Panc1 (cell line): Measurements from ENCODE around the gene SARS1. TPM values are rescaled to one million over a fixed set of nuclear protein-coding genes. Genes with fewer than 3 reads are reported as not detected.

Experiments
- ATAC-seq: fragments of 200-7000 bp; cut with Tn5 transposase; 2 replicates; pipeline ENCODE4 v1.9.1; 2020; ENCODE audit warnings: mild to moderate bottlenecking, moderate library complexity
- BruUV-seq: library from RNA; stranded (reverse); fragments of 400-500 nt; replicated peaks from 2 replicates; lab custom pipeline; 2021; lab: Mats Ljungman, UMichigan
- CTCF ChIA-PET: fragments of 300-600 bp; sonication (Branson Sonifier 250); formaldehyde crosslinking; loops from one replicate; lab custom pipeline; 2022; ENCODE audit warnings: antibody characterized with exemption; lab: Charles Lee
- POLR2A ChIA-PET: fragments of 300-600 bp; sonication (Branson Sonifier 250); formaldehyde crosslinking; loops from one replicate; lab custom pipeline; 2022; ENCODE audit warnings: antibody characterized with exemption; lab: Charles Lee
- DNase-seq: peaks from one replicate; pipeline ENCODE4 v3.0.0-alpha.2; 2010; ENCODE audit warnings: low read depth, low spot score
- H3K27ac ChIP-seq: 2 replicates; pipeline ENCODE4 v1.5.1; 2011; ENCODE audit warnings: mild to moderate bottlenecking, low read length, inconsistent platforms
- H3K27me3 ChIP-seq: fragments of 200-500 bp; sonication (Bioruptor generic); 2 replicates; pipeline ENCODE4 v1.6.0; 2014; ENCODE audit warnings: low read length, inconsistent platforms; ENCODE audit not compliant: control insufficient read depth, insufficient read depth
- H3K36me3 ChIP-seq: fragments of 200-500 bp; sonication (Bioruptor generic); 2 replicates; pipeline ENCODE4 v1.5.1; 2014; ENCODE audit warnings: inconsistent platforms, mild to moderate bottlenecking, low read length, moderate library complexity; ENCODE audit not compliant: control insufficient read depth, insufficient read depth
- H3K4me1 ChIP-seq: 2 replicates; pipeline ENCODE4 v1.5.1; 2011; ENCODE audit warnings: inconsistent platforms, mild to moderate bottlenecking, low read length, moderate library complexity; ENCODE audit not compliant: control insufficient read depth, insufficient read depth
- H3K4me3 ChIP-seq, 2 experiments: 2 replicates each; pipeline ENCODE4 v1.5.1; 2011 to 2012; ENCODE audit warnings: low read depth in 2 of 2, low read length in 2 of 2, mild to moderate bottlenecking in 2 of 2, inconsistent platforms in 1 of 2, moderate library complexity in 1 of 2
- H3K9me3 ChIP-seq: fragments of 200-500 bp; sonication (Bioruptor generic); 2 replicates; pipeline ENCODE4 v1.5.1; 2014; ENCODE audit warnings: low read depth, mild to moderate bottlenecking, inconsistent platforms, low read length, moderate library complexity; ENCODE audit not compliant: control insufficient read depth, insufficient read depth
- CTCF ChIP-seq: fragments of 450-650 bp; IDR thresholded peaks from 2 replicates; pipeline ENCODE4 v1.5.1; 2017; ENCODE audit warnings: mild to moderate bottlenecking
- POLR2AphosphoS5 ChIP-seq: IDR thresholded peaks from 2 replicates; pipeline ENCODE4 v1.6.1; 2012; ENCODE audit warnings: mild to moderate bottlenecking, low read depth, low read length, moderate library complexity
- REST ChIP-seq, 2 experiments: IDR thresholded peaks; 2 replicates each; pipeline ENCODE4 v1.6.1; 2011 to 2012; ENCODE audit warnings: low read depth in 2 of 2, control low read depth in 1 of 2, low read length in 1 of 2, mild to moderate bottlenecking in 1 of 2, moderate library complexity in 1 of 2; ENCODE audit not compliant: insufficient read depth in 1 of 2
- SIN3A ChIP-seq: IDR thresholded peaks from 2 replicates; pipeline ENCODE4 v1.6.1; 2012; ENCODE audit warnings: low read depth, mild to moderate bottlenecking, low read length, moderate library complexity, borderline replicate concordance; ENCODE audit not compliant: insufficient read depth
- TCF7L2 ChIP-seq: IDR thresholded peaks from 2 replicates; pipeline ENCODE4 v1.6.1; 2011; ENCODE audit warnings: mild to moderate bottlenecking, low read depth, low read length, inconsistent platforms
- in situ Hi-C: cut with HindIII; loops from 2 replicates; pipeline ENCODE4 v1.10.0; 2016; ENCODE audit warnings: low sequenced_read_pairs, low pct_unique_long_range_greater_than_20kb
- intact Hi-C: fragments of 100-400 bp; cut with micrococcal nuclease; formaldehyde crosslinking; loops from one replicate; pipeline ENCODE4 v1.10.0; 2022; ENCODE audit not compliant: unreplicated experiment
- total RNA-seq: library from RNA; stranded (reverse); gene quantifications from one replicate; pipeline ENCODE4 v1.2.1, GENCODE V29; 2021; ENCODE audit not compliant: unreplicated experiment

SARS1 gene
- total RNA-seq, 1 experiment from 2014 or later = 115 TPM

GRCh38 chr1:109197158-109198042, 16.3 kb upstream of the SARS1 start:
- DNase-seq (peak; percentile 43), ATAC-seq (peak; percentile 79)
- H3K27me3 ChIP-seq = no peaks in the 10 kb centered on the region
- H3K4me3 ChIP-seq = no peak overlapping the region
- BruUV-seq = no TSS peak
- intact Hi-C loops (loop anchor here (5.0 kb wide), 1 partner anchor 105 kb away; the partner anchor contains the start of gene TMEM167B), in situ Hi-C loops (no loop called here)
- H3K9me3 ChIP-seq = no peaks in the 10 kb centered on the region
- no peak for TF ChIP-seq TCF7L2
- no peak for TF ChIP-seq CTCF
- TF ChIP-seq POLR2AphosphoS5 = no peak
- TF ChIP-seq SIN3A = no peak
- TF ChIP-seq REST (IDR thresholded peaks at IDR 0.05; ENCODE audit: insufficient read depth in 1 of 2, low read depth in 2 of 2, low read length in 1 of 2) = no peak
- H3K27ac ChIP-seq = no peak overlapping the region
- H3K36me3 ChIP-seq = no peaks in the 10 kb centered on the region
- no peaks in the 10 kb centered on the region; the same call in 1 of the 2 replicates for H3K4me1 ChIP-seq
- CTCF ChIA-PET = interaction anchor here (0.7 kb wide), 1 partner anchor 292 kb away, joined by 5 read pairs; no protein-coding TSS in a partner anchor
- POLR2A ChIA-PET = no interaction called here

GRCh38 chr1:109198043-109198695, 15.5 kb upstream of the SARS1 start:
- TF ChIP-seq SIN3A (no peak), POLR2AphosphoS5 (no peak), REST (IDR thresholded peaks at IDR 0.05; ENCODE audit: insufficient read depth in 1 of 2, low read depth in 2 of 2, low read length in 1 of 2) (no peak), TCF7L2 (no peak), CTCF (no peak)
- no TSS peak for BruUV-seq
- DNase-seq = no peak
- in situ Hi-C loops = no loop called here
- Histone ChIP-seq H3K9me3 (no peaks in the 10 kb centered on the region), H3K4me1 (no peaks in the 10 kb centered on the region; the same call in 1 of the 2 replicates), H3K27me3 (no peaks in the 10 kb centered on the region), H3K27ac (no peak overlapping the region), H3K4me3 (no peak overlapping the region), H3K36me3 (no peaks in the 10 kb centered on the region)
- ChIA-PET CTCF (no interaction called here), POLR2A (no interaction called here)
- intact Hi-C loops = loop anchor here (5.0 kb wide), 1 partner anchor 106 kb away; the partner anchor contains the start of gene TMEM167B
- peak; percentile 26; the same call in 1 of the 2 replicates for ATAC-seq
